ENCODE measurements around the gene VEZT. TPM values are rescaled to one million over a fixed set of nuclear protein-coding genes. Genes with fewer than 3 reads are reported as not detected.

VEZT gene
- total RNA-seq, 1 experiment from 2014 or later, result 46.4 TPM

DNA sequence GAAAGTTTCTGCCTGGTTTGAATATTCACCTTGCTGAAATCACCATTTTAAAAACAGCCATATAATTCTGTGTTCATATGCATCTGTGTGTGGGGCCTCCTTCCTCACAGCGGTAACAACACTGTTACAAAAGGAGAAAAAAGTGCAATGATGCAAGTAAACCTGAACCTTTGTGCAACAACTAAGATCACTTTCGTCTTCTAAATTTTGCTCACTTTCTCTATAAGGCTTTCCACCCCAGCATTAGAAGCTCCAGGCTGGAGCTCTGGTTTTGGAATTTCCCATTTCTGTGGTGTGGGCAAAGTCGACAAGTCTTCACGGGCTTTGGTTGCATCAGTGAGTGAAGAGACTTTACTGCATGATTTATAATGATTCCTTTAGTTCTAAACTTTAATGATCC is 18.7 kb upstream of the VEZT start:
- Histone ChIP-seq H3K9me3 (ENCODE audit: control insufficient read depth in 1 of 2, insufficient read depth in 1 of 2, low read depth in 1 of 2, low read length in 2 of 2) (no peaks in the 10 kb centered on the region), H3K4me2 (ENCODE audit: low read length) (no peak overlapping the region), H3K36me3 (ENCODE audit: control insufficient read depth in 1 of 2, insufficient read depth in 2 of 2, low read length in 2 of 2) (no peaks in the 10 kb centered on the region; a peak in 1 of 4 replicates), H4K20me1 (ENCODE audit: insufficient read depth) (no peaks in the 10 kb centered on the region), H3K4me3 (replicated peaks in 1 of 2; ENCODE audit: low read depth in 1 of 2, low read length in 2 of 2) (no peak overlapping the region), H3K9me2 (ENCODE audit: insufficient read depth) (no peaks in the 10 kb centered on the region), H3K79me2 (ENCODE audit: insufficient read depth, low read length) (peaks cover 60% of the 10 kb centered on the region), H3K9ac (ENCODE audit: low read length) (no peak overlapping the region), H2AFZ (ENCODE audit: low read depth, low read length, poor library complexity, severe bottlenecking) (no peak overlapping the region), H3K4me1 (ENCODE audit: control insufficient read depth in 1 of 2, insufficient read depth in 2 of 2, low read length in 2 of 2) (peaks cover 40 to 47% of the 10 kb centered on the region in 2 experiments), H3K27ac (ENCODE audit: low read depth, low read length) (no peak overlapping the region), H3K27me3 (ENCODE audit: insufficient read depth, low read length) (no peaks in the 10 kb centered on the region)
- CTCF ChIA-PET, result interaction anchor here (1.1 kb wide), 1 partner anchor 11 kb away, joined by 4 read pairs; no protein-coding TSS in a partner anchor
- DNase-seq (ENCODE audit: low read depth, low spot score) (no peak), ATAC-seq (no peak)
- TF ChIP-seq CEBPB (IDR thresholded peaks at IDR 0.05; ENCODE audit: low read depth) (no peak), ELF1 (IDR thresholded peaks at IDR 0.05; ENCODE audit: borderline replicate concordance, low read depth) (no peak), POLR2AphosphoS5 (IDR thresholded peaks at IDR 0.05; ENCODE audit: low read depth, low read length) (no peak), EGR1 (IDR thresholded peaks at IDR 0.05; ENCODE audit: low read depth) (no peak), ZNF274 (IDR thresholded peaks at IDR 0.05; ENCODE audit: low read depth, low read length) (no peak), EZH2phosphoT487 (IDR thresholded peaks at IDR 0.05; ENCODE audit: borderline replicate concordance) (no peak), FOSL1 (IDR thresholded peaks at IDR 0.05; ENCODE audit: low read depth) (no peak), RAD21 (IDR thresholded peaks at IDR 0.05; ENCODE audit: low read depth) (no peak), ZFX (IDR thresholded peaks at IDR 0.05) (no peak), SRF (IDR thresholded peaks at IDR 0.05; ENCODE audit: low read depth) (no peak), TCF7L2 (IDR thresholded peaks at IDR 0.05; ENCODE audit: borderline replicate concordance, extremely low read depth, insufficient read depth, insufficient read length) (no peak)
- no TSS peak for BruUV-seq (replicated peaks)
- RAD21 ChIA-PET (ENCODE audit: low non-redundant PET in 1 of 2, low total read pairs in 2 of 2, uncharacterized antibody in 2 of 2, unreplicated experiment in 2 of 2), result no interaction called here
- POLR2A ChIA-PET, result no interaction called here
- intact Hi-C loops (cut with micrococcal nuclease), result no loop called here

Measured in HCT116 (cell line).